Liver (tissue), 9 donors: Measurements from ENCODE around the gene SAFB. TPM values are rescaled to one million over a fixed set of nuclear protein-coding genes. Genes with fewer than 3 reads are reported as not detected.

Source experiments
- DNase-seq: peaks from one replicate; pipeline ENCODE4 v3.0.0-alpha.2; 2017; ENCODE audit warnings: low spot score
- H3K27ac ChIP-seq, 2 donors: one replicate each; pipeline ENCODE4 v1.7.0; 2013; ENCODE audit warnings: inconsistent platforms in 2 of 2, low read length in 2 of 2, control low read depth in 1 of 2, low read depth in 1 of 2, mild to moderate bottlenecking in 1 of 2
- H3K27me3 ChIP-seq, 4 donors: one replicate each; pipeline versions ENCODE4 v1.6.1 to v1.7.0; 2013; ENCODE audit warnings: low read length in 3 of 4, inconsistent platforms in 1 of 4, mild to moderate bottlenecking in 1 of 4, moderate library complexity in 1 of 4; ENCODE audit not compliant: control insufficient read depth in 4 of 4, insufficient read depth in 4 of 4
- H3K36me3 ChIP-seq, 4 donors: one replicate each; pipeline versions ENCODE4 v1.6.1 to v1.7.0; 2013; ENCODE audit warnings: low read length in 3 of 4, mild to moderate bottlenecking in 3 of 4, low read depth in 1 of 4, moderate library complexity in 1 of 4; ENCODE audit not compliant: control insufficient read depth in 4 of 4, insufficient read depth in 3 of 4
- H3K4me1 ChIP-seq, 4 donors: one replicate each; pipeline versions ENCODE4 v1.6.1 to v1.7.0; 2013; ENCODE audit warnings: low read length in 3 of 4, mild to moderate bottlenecking in 3 of 4, moderate library complexity in 1 of 4; ENCODE audit not compliant: control insufficient read depth in 4 of 4, insufficient read depth in 4 of 4
- H3K4me3 ChIP-seq, 3 donors: one replicate each; pipeline versions ENCODE4 v1.6.1 to v1.7.0; 2013; ENCODE audit warnings: low read length in 3 of 3, control low read depth in 1 of 3, low read depth in 1 of 3, mild to moderate bottlenecking in 1 of 3
- H3K9ac ChIP-seq, 2 donors: one replicate each; pipeline ENCODE4 v1.7.0; 2013; ENCODE audit warnings: low read length in 2 of 2, mild to moderate bottlenecking in 2 of 2, moderate library complexity in 2 of 2, control low read depth in 1 of 2, low read depth in 1 of 2
- H3K9me3 ChIP-seq, 4 donors: one replicate each; pipeline versions ENCODE4 v1.6.1 to v1.7.0; 2013; ENCODE audit warnings: low read length in 3 of 4; ENCODE audit not compliant: control insufficient read depth in 4 of 4
- ATF3 ChIP-seq: IDR thresholded peaks from 2 replicates; pipeline ENCODE4 v1.6.1; 2016; ENCODE audit warnings: antibody characterized with exemption
- CTCF ChIP-seq: fragments of 150-350 bp; IDR thresholded peaks from 2 replicates; pipeline ENCODE4 v1.5.1; 2017; ENCODE audit warnings: improper control_type of control experiment, low read depth, low read length; ENCODE audit not compliant: missing input control
- EGR1 ChIP-seq, 2 donors: IDR thresholded peaks; 2 replicates each; pipeline ENCODE4 v1.6.1; 2016 to 2018; ENCODE audit warnings: antibody characterized with exemption in 2 of 2, low read depth in 2 of 2
- FOXA1 ChIP-seq: IDR thresholded peaks from 2 replicates; pipeline ENCODE4 v1.6.1; 2016; ENCODE audit warnings: antibody characterized with exemption
- FOXA2 ChIP-seq: IDR thresholded peaks from 2 replicates; pipeline ENCODE4 v1.6.1; 2016; ENCODE audit warnings: antibody characterized with exemption
- NR2F2 ChIP-seq: IDR thresholded peaks from 2 replicates; pipeline ENCODE4 v1.6.1; 2016; ENCODE audit warnings: antibody characterized with exemption
- RAD21 ChIP-seq, 2 donors: IDR thresholded peaks; 2 replicates each; pipeline ENCODE4 v1.6.1; 2016; ENCODE audit warnings: antibody characterized with exemption in 2 of 2, mild to moderate bottlenecking in 2 of 2
- TAF1 ChIP-seq: conservative IDR thresholded peaks from 2 replicates; pipeline ENCODE4 v1.6.1; 2016; ENCODE audit warnings: antibody characterized with exemption, mild to moderate bottlenecking
- YY1 ChIP-seq: IDR thresholded peaks from 2 replicates; pipeline ENCODE4 v1.6.1; 2016; ENCODE audit warnings: antibody characterized with exemption, mild to moderate bottlenecking
- WGBS: extraction: QIAGEN DNeasy Blood & Tissue Kit; methylation state at CpG from one replicate; pipeline ENCODE4 v1.1.7; 2013; 5-methylcytosine and 5-hydroxymethylcytosine counted together
- polyA plus RNA-seq, 2 donors: library from polyadenylated mRNA; stranded (reverse) in 1 of 2; unstranded in 1 of 2; fragments of 200-250 nt in 1 of 2; fragments of >200 nt in 1 of 2; fragmentation: Nextera tagmentation in 1 of 2; extraction: Ambion mirVana in 1 of 2; gene quantifications; one replicate each; pipeline versions ENCODE4 v1.2.1 to v1.2.3, GENCODE V29; 2013 to 2015
- total RNA-seq, 2 donors: library from RNA; depleted of rRNA; stranded (reverse); fragments of >200 nt; gene quantifications; one replicate each; pipeline ENCODE4 v1.2.3, GENCODE V29; 2014
- TF ChIP-seq, protein P1 (sequence below): IDR thresholded peaks from 2 replicates; pipeline ENCODE4 v1.6.1; 2016; ENCODE audit warnings: antibody characterized with exemption
- TF ChIP-seq, protein P2 (sequence below): IDR thresholded peaks from 2 replicates; pipeline ENCODE4 v1.6.1; 2016; ENCODE audit warnings: antibody characterized with exemption
- TF ChIP-seq, protein P3 (sequence below): IDR thresholded peaks from 2 replicates; pipeline ENCODE4 v1.6.1; 2016; ENCODE audit warnings: antibody characterized with exemption, mild to moderate bottlenecking
- donor health status: healthy.
- donor health status: healthy.
- donor health status: healthy.
- donor health status: healthy.
- donor health status: healthy.

The SAFB gene
- total and polyA plus RNA-seq, 4 donors: 16.5 to 65.0 (median 38.5) TPM

- DNase-seq: no peak
- H3K9me3 ChIP-seq: no peaks in the 10 kb centered on the region
- peaks cover 3 to 17% (median 12%) of the 10 kb centered on the region in 4 donors for H3K4me1 ChIP-seq
- 79% methylated on average over 17 of the region's 17 CpGs for WGBS
- H3K4me3 ChIP-seq: no peak overlapping the region
- peaks cover 0 to 4% (median under 1%) of the 10 kb centered on the region in 4 donors for H3K36me3 ChIP-seq
- no peaks in the 10 kb centered on the region for H3K27me3 ChIP-seq
- H3K9ac ChIP-seq: no peak overlapping the region
- H3K27ac ChIP-seq: no peak overlapping the region
- TF ChIP-seq FOXA2 (no peak), TAF1 (no peak), YY1 (no peak), ATF3 (no peak)
- TF ChIP-seq, protein P1, sequence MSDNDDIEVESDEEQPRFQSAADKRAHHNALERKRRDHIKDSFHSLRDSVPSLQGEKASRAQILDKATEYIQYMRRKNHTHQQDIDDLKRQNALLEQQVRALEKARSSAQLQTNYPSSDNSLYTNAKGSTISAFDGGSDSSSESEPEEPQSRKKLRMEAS: no peak
These were observed 53.4 kb downstream of the SAFB start for GRCh38 chr19:5676105-5676771.

DNA sequence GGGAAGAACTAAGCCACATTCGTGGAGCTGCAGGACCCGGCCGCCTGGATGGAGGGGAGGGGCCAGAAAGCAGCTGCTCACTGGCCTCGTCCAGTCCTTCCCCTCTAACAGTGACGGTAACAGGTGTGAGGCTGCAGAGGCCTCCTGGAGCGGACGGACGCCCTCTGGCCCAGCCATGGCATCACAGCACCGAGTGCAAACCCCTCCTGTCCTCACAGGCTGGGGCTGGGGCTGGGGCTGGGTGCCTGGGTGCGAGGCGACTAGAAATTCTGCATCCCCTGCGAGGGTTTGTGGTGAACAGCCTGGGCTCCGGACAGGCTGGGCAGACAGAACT is 53.9 kb downstream of the SAFB start:
- H3K36me3 ChIP-seq: peaks cover 0 to 3% (median 0%) of the 10 kb centered on the region in 4 donors
- H3K9me3 ChIP-seq: no peaks in the 10 kb centered on the region
- no peak for DNase-seq
- WGBS: 85% methylated on average over 13 of the region's 13 CpGs
- H3K27me3 ChIP-seq: no peaks in the 10 kb centered on the region
- H3K27ac ChIP-seq: no peak overlapping the region
- TF ChIP-seq, protein P1: no peak
- no peak for TF ChIP-seq TAF1
- TF ChIP-seq FOXA2: no peak
- H3K9ac ChIP-seq: no peak overlapping the region
- H3K4me3 ChIP-seq: no peak overlapping the region
- H3K4me1 ChIP-seq: peaks cover 4 to 22% (median 13%) of the 10 kb centered on the region in 4 donors

- peaks cover 4 to 22% (median 13%) of the 10 kb centered on the region in 4 donors for H3K4me1 ChIP-seq
- WGBS: 93% methylated on average over 10 of the region's 10 CpGs
- DNase-seq: no peak
- no peak overlapping the region for H3K27ac ChIP-seq
- no peak overlapping the region for H3K4me3 ChIP-seq
- H3K9ac ChIP-seq: no peak overlapping the region
- no peak for TF ChIP-seq ATF3
- no peak for TF ChIP-seq CTCF
- no peak for TF ChIP-seq FOXA1
- no peak for TF ChIP-seq TAF1
- TF ChIP-seq, protein P2, sequence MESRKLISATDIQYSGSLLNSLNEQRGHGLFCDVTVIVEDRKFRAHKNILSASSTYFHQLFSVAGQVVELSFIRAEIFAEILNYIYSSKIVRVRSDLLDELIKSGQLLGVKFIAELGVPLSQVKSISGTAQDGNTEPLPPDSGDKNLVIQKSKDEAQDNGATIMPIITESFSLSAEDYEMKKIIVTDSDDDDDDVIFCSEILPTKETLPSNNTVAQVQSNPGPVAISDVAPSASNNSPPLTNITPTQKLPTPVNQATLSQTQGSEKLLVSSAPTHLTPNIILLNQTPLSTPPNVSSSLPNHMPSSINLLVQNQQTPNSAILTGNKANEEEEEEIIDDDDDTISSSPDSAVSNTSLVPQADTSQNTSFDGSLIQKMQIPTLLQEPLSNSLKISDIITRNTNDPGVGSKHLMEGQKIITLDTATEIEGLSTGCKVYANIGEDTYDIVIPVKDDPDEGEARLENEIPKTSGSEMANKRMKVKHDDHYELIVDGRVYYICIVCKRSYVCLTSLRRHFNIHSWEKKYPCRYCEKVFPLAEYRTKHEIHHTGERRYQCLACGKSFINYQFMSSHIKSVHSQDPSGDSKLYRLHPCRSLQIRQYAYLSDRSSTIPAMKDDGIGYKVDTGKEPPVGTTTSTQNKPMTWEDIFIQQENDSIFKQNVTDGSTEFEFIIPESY: no peak
- TF ChIP-seq EGR1 (IDR thresholded peaks at IDR 0.05; ENCODE audit: low read depth in 2 of 2): no peak
- TF ChIP-seq, protein P3, sequence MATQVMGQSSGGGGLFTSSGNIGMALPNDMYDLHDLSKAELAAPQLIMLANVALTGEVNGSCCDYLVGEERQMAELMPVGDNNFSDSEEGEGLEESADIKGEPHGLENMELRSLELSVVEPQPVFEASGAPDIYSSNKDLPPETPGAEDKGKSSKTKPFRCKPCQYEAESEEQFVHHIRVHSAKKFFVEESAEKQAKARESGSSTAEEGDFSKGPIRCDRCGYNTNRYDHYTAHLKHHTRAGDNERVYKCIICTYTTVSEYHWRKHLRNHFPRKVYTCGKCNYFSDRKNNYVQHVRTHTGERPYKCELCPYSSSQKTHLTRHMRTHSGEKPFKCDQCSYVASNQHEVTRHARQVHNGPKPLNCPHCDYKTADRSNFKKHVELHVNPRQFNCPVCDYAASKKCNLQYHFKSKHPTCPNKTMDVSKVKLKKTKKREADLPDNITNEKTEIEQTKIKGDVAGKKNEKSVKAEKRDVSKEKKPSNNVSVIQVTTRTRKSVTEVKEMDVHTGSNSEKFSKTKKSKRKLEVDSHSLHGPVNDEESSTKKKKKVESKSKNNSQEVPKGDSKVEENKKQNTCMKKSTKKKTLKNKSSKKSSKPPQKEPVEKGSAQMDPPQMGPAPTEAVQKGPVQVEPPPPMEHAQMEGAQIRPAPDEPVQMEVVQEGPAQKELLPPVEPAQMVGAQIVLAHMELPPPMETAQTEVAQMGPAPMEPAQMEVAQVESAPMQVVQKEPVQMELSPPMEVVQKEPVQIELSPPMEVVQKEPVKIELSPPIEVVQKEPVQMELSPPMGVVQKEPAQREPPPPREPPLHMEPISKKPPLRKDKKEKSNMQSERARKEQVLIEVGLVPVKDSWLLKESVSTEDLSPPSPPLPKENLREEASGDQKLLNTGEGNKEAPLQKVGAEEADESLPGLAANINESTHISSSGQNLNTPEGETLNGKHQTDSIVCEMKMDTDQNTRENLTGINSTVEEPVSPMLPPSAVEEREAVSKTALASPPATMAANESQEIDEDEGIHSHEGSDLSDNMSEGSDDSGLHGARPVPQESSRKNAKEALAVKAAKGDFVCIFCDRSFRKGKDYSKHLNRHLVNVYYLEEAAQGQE: no peak
- no peak for TF ChIP-seq NR2F2
- no peak for TF ChIP-seq RAD21 (IDR thresholded peaks at IDR 0.05)
- TF ChIP-seq, protein P1: no peak
- H3K36me3 ChIP-seq: no peaks in the 10 kb centered on the region
- H3K27me3 ChIP-seq: no peaks in the 10 kb centered on the region
- H3K9me3 ChIP-seq: no peaks in the 10 kb centered on the region
These were observed 54.3 kb downstream of the SAFB start for GRCh38 chr19:5677136-5677535.
